Endothelial cell of umbilical vein (primary cell): ENCODE results near the gene WDR93. TPM values are rescaled to one million over a fixed set of nuclear protein-coding genes. Genes with fewer than 3 reads are reported as not detected.

ENCODE experiments used
- BruUV-seq: library from RNA; stranded (reverse); fragments of 400-500 nt; replicated peaks from 2 replicates; lab custom pipeline; 2021; lab: Mats Ljungman, UMichigan
- CTCF ChIA-PET: fragments of 300-600, 350-600 bp; sonication (Branson Sonifier 250); formaldehyde crosslinking; loops from one replicate; lab custom pipeline; 2021; ENCODE audit warnings: antibody characterized with exemption, inconsistent platforms; lab: Charles Lee
- POLR2A ChIA-PET: fragments of 300-600, 350-600 bp; sonication (Branson Sonifier 250); formaldehyde crosslinking; loops from one replicate; lab custom pipeline; 2021; ENCODE audit warnings: antibody characterized with exemption, inconsistent platforms; lab: Charles Lee
- DNase-seq: peaks from one replicate; pipeline ENCODE4 v3.0.0-alpha.2; 2011; ENCODE audit warnings: low read depth, low spot score
- FAIRE-seq: peaks from 2 replicates; lab custom pipeline; 2011; peaks lifted over from hg19 to GRCh38; lab: Jason Lieb, UNC
- H2AFZ ChIP-seq: 2 replicates; pipeline ENCODE4 v1.6.0; 2012; ENCODE audit warnings: low read depth, low read length, control low read depth, inconsistent platforms
- H3K27ac ChIP-seq: 2 replicates; pipeline ENCODE4 v1.5.1; 2011; ENCODE audit warnings: low read depth, mild to moderate bottlenecking, control low read depth, low read length, moderate library complexity; ENCODE audit not compliant: insufficient read depth
- H3K27me3 ChIP-seq, 2 experiments: 2 replicates each; pipeline versions ENCODE4 v1.6.0 to v1.6.1; 2011; ENCODE audit warnings: low read length in 2 of 2, mixed read lengths in 1 of 2; ENCODE audit not compliant: control insufficient read depth in 2 of 2, insufficient read depth in 2 of 2
- H3K36me3 ChIP-seq, 2 experiments: 2 replicates in 1 of 2; 3 replicates in 1 of 2; pipeline ENCODE4 v1.5.1; 2011; ENCODE audit warnings: low read length in 2 of 2, mild to moderate bottlenecking in 1 of 2, moderate library complexity in 1 of 2; ENCODE audit not compliant: control insufficient read depth in 2 of 2, insufficient read depth in 2 of 2; ENCODE audit errors: extremely low read depth in 1 of 2
- H3K4me1 ChIP-seq: 3 replicates; pipeline ENCODE4 v1.5.1; 2011; ENCODE audit warnings: mild to moderate bottlenecking, low read length; ENCODE audit not compliant: control insufficient read depth, insufficient read depth; ENCODE audit errors: extremely low read depth
- H3K4me2 ChIP-seq: 2 replicates; pipeline ENCODE4 v1.6.1; 2011; ENCODE audit warnings: low read length, control low read depth, mixed read lengths; ENCODE audit not compliant: insufficient read depth
- H3K4me3 ChIP-seq, 3 experiments: fragments of 200-600 bp in 1 of 3; sonication (generic), shearing (Covaris generic) in 1 of 3; replicated peaks in 1 of 3; 2 replicates each; pipeline ENCODE4 v1.5.1; 2011 to 2016; ENCODE audit warnings: control low read depth in 3 of 3, low read length in 3 of 3, mild to moderate bottlenecking in 2 of 3, inconsistent platforms in 1 of 3, low read depth in 1 of 3, moderate library complexity in 1 of 3; ENCODE audit not compliant: insufficient read depth in 1 of 3
- H3K79me2 ChIP-seq: 2 replicates; pipeline ENCODE4 v1.6.0; 2012; ENCODE audit warnings: low read length, inconsistent platforms; ENCODE audit not compliant: control insufficient read depth, insufficient read depth
- H3K9ac ChIP-seq: replicated peaks from 2 replicates; pipeline ENCODE3; 2011; ENCODE audit warnings: low read length, control low read depth; ENCODE audit not compliant: insufficient read depth; ENCODE audit errors: extremely low read depth
- H3K9me1 ChIP-seq: replicated peaks from 3 replicates; pipeline ENCODE4 v1.6.0; 2011; ENCODE audit warnings: mild to moderate bottlenecking, low read length; ENCODE audit not compliant: control insufficient read depth, insufficient read depth; ENCODE audit errors: extremely low read depth
- H3K9me3 ChIP-seq: replicated peaks from 2 replicates; pipeline ENCODE4 v1.5.1; 2012; ENCODE audit warnings: low read length, inconsistent platforms; ENCODE audit not compliant: control insufficient read depth, insufficient read depth
- H4K20me1 ChIP-seq: replicated peaks from 2 replicates; pipeline ENCODE3; 2011; ENCODE audit warnings: mild to moderate bottlenecking, low read length; ENCODE audit not compliant: control insufficient read depth, insufficient read depth; ENCODE audit errors: extremely low read depth
- EZH2 ChIP-seq: IDR thresholded peaks from 2 replicates; pipeline ENCODE4 v1.6.1; 2012; ENCODE audit warnings: borderline replicate concordance, low read depth, mild to moderate bottlenecking, moderate library complexity, low read length, inconsistent platforms; ENCODE audit not compliant: severe bottlenecking
- FOS ChIP-seq: IDR thresholded peaks from 2 replicates; pipeline ENCODE4 v1.6.1; 2011; ENCODE audit warnings: mild to moderate bottlenecking, low read length, moderate library complexity, borderline replicate concordance; ENCODE audit not compliant: insufficient read depth
- GATA2 ChIP-seq: IDR thresholded peaks from 2 replicates; pipeline ENCODE4 v1.7.0; 2011; ENCODE audit warnings: low read depth, mild to moderate bottlenecking, moderate library complexity, mixed read lengths, low read length; ENCODE audit not compliant: insufficient read length, insufficient read depth
- JUN ChIP-seq: IDR thresholded peaks from 2 replicates; pipeline ENCODE4 v1.6.1; 2011; ENCODE audit warnings: borderline replicate concordance, low read depth; ENCODE audit not compliant: insufficient read length, insufficient read depth
- MYC ChIP-seq: IDR thresholded peaks from one replicate; pipeline ENCODE4 v1.6.1; 2011; ENCODE audit warnings: mild to moderate bottlenecking, low read depth, low read length
- POLR2A ChIP-seq: IDR thresholded peaks from 2 replicates; pipeline ENCODE4 v1.6.1; 2012; ENCODE audit warnings: low read depth, mild to moderate bottlenecking, control low read depth, low read length
- POLR2AphosphoS5 ChIP-seq: IDR thresholded peaks from 2 replicates; pipeline ENCODE4 v1.6.1; 2012; ENCODE audit warnings: low read depth, mild to moderate bottlenecking, control low read depth, low read length, moderate library complexity; ENCODE audit not compliant: insufficient read depth
- dilution Hi-C: fragments of 300-500 bp; cut with MboI; formaldehyde crosslinking; loops from one replicate; pipeline ENCODE4 v1.15.0; 2019; ENCODE audit warnings: low sequenced_read_pairs; ENCODE audit not compliant: extremely low pct_ligation_motif_present
- intact Hi-C: fragments of 100-400 bp; cut with micrococcal nuclease; formaldehyde crosslinking; loops from one replicate; pipeline ENCODE4 v1.10.0; 2022
- polyA plus RNA-seq, 4 experiments: library from polyadenylated mRNA; depleted of rRNA in 3 of 4; stranded (reverse) in 3 of 4; unstranded in 1 of 4; fragments of >200 nt; gene quantifications; 2 replicates each; pipeline versions ENCODE4 v1.2.1 to v1.2.3, GENCODE V29; 2011 to 2012; ENCODE audit warnings: missing spikeins in 1 of 4
- total RNA-seq: library from RNA; stranded (reverse); gene quantifications from 2 replicates; pipeline ENCODE4 v1.2.3, GENCODE V29; 2021
- TF ChIP-seq, protein P1 (sequence below), 2 donors: IDR thresholded peaks; 1 replicate in 1 of 2; 2 replicates in 1 of 2; pipeline ENCODE4 v1.5.1; 2011; ENCODE audit warnings: low read length in 2 of 2, mild to moderate bottlenecking in 2 of 2, moderate library complexity in 2 of 2, control low read depth in 1 of 2, inconsistent platforms in 1 of 2, low read depth in 1 of 2; ENCODE audit not compliant: insufficient read depth in 1 of 2; ENCODE audit errors: extremely low read depth in 1 of 2
- TF ChIP-seq, protein P2 (sequence below): IDR thresholded peaks from 2 replicates; pipeline ENCODE4 v1.6.1; 2011; ENCODE audit not compliant: insufficient read depth, insufficient read length

Gene WDR93
- total and polyA plus RNA-seq, 2 donors (not counting 3 experiments of a cell fraction or from before 2014, with no cell fraction given) = 0.07 TPM; not detected in 1

- H2AFZ ChIP-seq = no peak overlapping the region
- no peak overlapping the region for H3K9ac ChIP-seq
- H3K27me3 ChIP-seq = no peaks in the 10 kb centered on the region
- H3K36me3 ChIP-seq = no peaks in the 10 kb centered on the region
- H3K79me2 ChIP-seq = no peaks in the 10 kb centered on the region
- ChIA-PET CTCF (interaction anchor here (0.7 to 1.7 kb wide), 2 partner anchors 17 to 108 kb away, joined by 3 to 11 read pairs; no protein-coding TSS in a partner anchor), POLR2A (no interaction called here)
- FAIRE-seq (no peak), DNase-seq (no peak)
- H3K4me3 ChIP-seq = no peak overlapping the region
- H4K20me1 ChIP-seq = no peaks in the 10 kb centered on the region
- TF ChIP-seq, protein P1, sequence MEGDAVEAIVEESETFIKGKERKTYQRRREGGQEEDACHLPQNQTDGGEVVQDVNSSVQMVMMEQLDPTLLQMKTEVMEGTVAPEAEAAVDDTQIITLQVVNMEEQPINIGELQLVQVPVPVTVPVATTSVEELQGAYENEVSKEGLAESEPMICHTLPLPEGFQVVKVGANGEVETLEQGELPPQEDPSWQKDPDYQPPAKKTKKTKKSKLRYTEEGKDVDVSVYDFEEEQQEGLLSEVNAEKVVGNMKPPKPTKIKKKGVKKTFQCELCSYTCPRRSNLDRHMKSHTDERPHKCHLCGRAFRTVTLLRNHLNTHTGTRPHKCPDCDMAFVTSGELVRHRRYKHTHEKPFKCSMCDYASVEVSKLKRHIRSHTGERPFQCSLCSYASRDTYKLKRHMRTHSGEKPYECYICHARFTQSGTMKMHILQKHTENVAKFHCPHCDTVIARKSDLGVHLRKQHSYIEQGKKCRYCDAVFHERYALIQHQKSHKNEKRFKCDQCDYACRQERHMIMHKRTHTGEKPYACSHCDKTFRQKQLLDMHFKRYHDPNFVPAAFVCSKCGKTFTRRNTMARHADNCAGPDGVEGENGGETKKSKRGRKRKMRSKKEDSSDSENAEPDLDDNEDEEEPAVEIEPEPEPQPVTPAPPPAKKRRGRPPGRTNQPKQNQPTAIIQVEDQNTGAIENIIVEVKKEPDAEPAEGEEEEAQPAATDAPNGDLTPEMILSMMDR (IDR thresholded peaks at IDR 0.05; ENCODE audit: extremely low read depth in 1 of 2, insufficient read depth in 1 of 2, low read depth in 1 of 2, low read length in 2 of 2) = no peak
- TF ChIP-seq FOS (no peak), JUN (no peak), MYC (no peak), EZH2 (no peak), POLR2AphosphoS5 (no peak), POLR2A (no peak), GATA2 (no peak)
- TF ChIP-seq, protein P2, sequence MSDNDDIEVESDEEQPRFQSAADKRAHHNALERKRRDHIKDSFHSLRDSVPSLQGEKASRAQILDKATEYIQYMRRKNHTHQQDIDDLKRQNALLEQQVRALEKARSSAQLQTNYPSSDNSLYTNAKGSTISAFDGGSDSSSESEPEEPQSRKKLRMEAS = no peak
- no TSS peak for BruUV-seq
- intact Hi-C loops = no loop called here
- dilution Hi-C loops = loop anchor here (25.0 kb wide), 1 partner anchor 96 kb away; no protein-coding TSS in a partner anchor
- H3K4me1 ChIP-seq = no peaks in the 10 kb centered on the region
- H3K9me3 ChIP-seq = no peaks in the 10 kb centered on the region
- H3K4me2 ChIP-seq = no peak overlapping the region
- no peaks in the 10 kb centered on the region for H3K9me1 ChIP-seq
- no peak overlapping the region for H3K27ac ChIP-seq
Measured at GRCh38 chr15:89766357-89767311, 76.0 kb downstream of the WDR93 start.
